ENCODE data around the gene SMAD7.

Gene SMAD7

GRCh38 chr18:48983793-48984437 lies 33.1 kb upstream of the SMAD7 start:
- Histone ChIP-seq H3K4me1 (ENCODE audit: control insufficient read depth, low read depth, low read length) (peaks cover 13% of the 10 kb centered on the region), H3K27ac (ENCODE audit: low read length) (no peak overlapping the region), H3K4me3 (ENCODE audit: low read length) (no peak overlapping the region), H3K27me3 (ENCODE audit: control insufficient read depth, insufficient read depth, low read length) (no peaks in the 10 kb centered on the region), H3K36me3 (ENCODE audit: control insufficient read depth, low read depth, low read length) (no peaks in the 10 kb centered on the region), H3K9me3 (ENCODE audit: control insufficient read depth, low read depth, low read length) (no peaks in the 10 kb centered on the region), H3K9ac (ENCODE audit: low read length) (no peak overlapping the region)

- H3K27ac ChIP-seq (ENCODE audit: low read length), result no peak overlapping the region
- H3K36me3 ChIP-seq (ENCODE audit: control insufficient read depth, low read depth, low read length), result no peaks in the 10 kb centered on the region
- H3K4me1 ChIP-seq (ENCODE audit: control insufficient read depth, low read depth, low read length), result peaks cover 13% of the 10 kb centered on the region
- no peak overlapping the region for H3K4me3 ChIP-seq (ENCODE audit: low read length)
- H3K9ac ChIP-seq (ENCODE audit: low read length), result no peak overlapping the region
- H3K9me3 ChIP-seq (ENCODE audit: control insufficient read depth, low read depth, low read length), result no peaks in the 10 kb centered on the region
- H3K27me3 ChIP-seq (ENCODE audit: control insufficient read depth, insufficient read depth, low read length), result no peaks in the 10 kb centered on the region
Measured at GRCh38 chr18:48982266-48982665, 31.5 kb upstream of the SMAD7 start.

GRCh38 chr18:48979944-48980890 lies 29.5 kb upstream of the SMAD7 start:
- Histone ChIP-seq H3K9me3 (ENCODE audit: control insufficient read depth, low read depth, low read length) (no peaks in the 10 kb centered on the region), H3K9ac (ENCODE audit: low read length) (no peak overlapping the region), H3K36me3 (ENCODE audit: control insufficient read depth, low read depth, low read length) (no peaks in the 10 kb centered on the region), H3K4me3 (ENCODE audit: low read length) (no peak overlapping the region), H3K27me3 (ENCODE audit: control insufficient read depth, insufficient read depth, low read length) (peaks cover 13% of the 10 kb centered on the region), H3K27ac (ENCODE audit: low read length) (no peak overlapping the region), H3K4me1 (ENCODE audit: control insufficient read depth, low read depth, low read length) (peaks cover 11% of the 10 kb centered on the region)

- no peak overlapping the region for H3K27ac ChIP-seq (ENCODE audit: low read length)
- no peak overlapping the region for H3K4me3 ChIP-seq (ENCODE audit: low read length)
- H3K27me3 ChIP-seq (ENCODE audit: control insufficient read depth, insufficient read depth, low read length), result peaks cover 34% of the 10 kb centered on the region
- no peak overlapping the region for H3K9ac ChIP-seq (ENCODE audit: low read length)
- H3K36me3 ChIP-seq (ENCODE audit: control insufficient read depth, low read depth, low read length), result no peaks in the 10 kb centered on the region
- H3K4me1 ChIP-seq (ENCODE audit: control insufficient read depth, low read depth, low read length), result peaks cover 10% of the 10 kb centered on the region
- H3K9me3 ChIP-seq (ENCODE audit: control insufficient read depth, low read depth, low read length), result no peaks in the 10 kb centered on the region
Measured at GRCh38 chr18:48977914-48978313, 27.1 kb upstream of the SMAD7 start.

GRCh38 chr18:48975817-48976649 lies 25.3 kb upstream of the SMAD7 start:
- H3K9ac ChIP-seq (ENCODE audit: low read length), result peak overlapping the region; percentile 75
- peaks cover 34% of the 10 kb centered on the region for H3K27me3 ChIP-seq (ENCODE audit: control insufficient read depth, insufficient read depth, low read length)
- H3K4me3 ChIP-seq (ENCODE audit: low read length), result peak overlapping the region; percentile 73
- H3K27ac ChIP-seq (ENCODE audit: low read length), result no peak overlapping the region
- peaks cover 3% of the 10 kb centered on the region for H3K4me1 ChIP-seq (ENCODE audit: control insufficient read depth, low read depth, low read length)
- no peaks in the 10 kb centered on the region for H3K36me3 ChIP-seq (ENCODE audit: control insufficient read depth, low read depth, low read length)
- H3K9me3 ChIP-seq (ENCODE audit: control insufficient read depth, low read depth, low read length), result no peaks in the 10 kb centered on the region

GRCh38 chr18:48975120-48975816 lies 24.5 kb upstream of the SMAD7 start:
- no peak overlapping the region for H3K27ac ChIP-seq (ENCODE audit: low read length)
- H3K9me3 ChIP-seq (ENCODE audit: control insufficient read depth, low read depth, low read length), result no peaks in the 10 kb centered on the region
- H3K4me1 ChIP-seq (ENCODE audit: control insufficient read depth, low read depth, low read length), result peaks cover 3% of the 10 kb centered on the region
- H3K36me3 ChIP-seq (ENCODE audit: control insufficient read depth, low read depth, low read length), result no peaks in the 10 kb centered on the region
- H3K4me3 ChIP-seq (ENCODE audit: low read length), result peak overlapping the region; percentile 73
- peak overlapping the region; percentile 75 for H3K9ac ChIP-seq (ENCODE audit: low read length)
- H3K27me3 ChIP-seq (ENCODE audit: control insufficient read depth, insufficient read depth, low read length), result peaks cover 34% of the 10 kb centered on the region

GRCh38 chr18:48974304-48975119 lies 23.7 kb upstream of the SMAD7 start:
- H3K4me3 ChIP-seq (ENCODE audit: low read length), result peak overlapping the region; percentile 73

GRCh38 chr18:48973731-48974130 lies 23.0 kb upstream of the SMAD7 start:
- Histone ChIP-seq H3K9me3 (ENCODE audit: control insufficient read depth, low read depth, low read length) (no peaks in the 10 kb centered on the region), H3K27ac (ENCODE audit: low read length) (no peak overlapping the region), H3K4me1 (ENCODE audit: control insufficient read depth, low read depth, low read length) (peaks cover 10% of the 10 kb centered on the region), H3K4me3 (ENCODE audit: low read length) (no peak overlapping the region), H3K9ac (ENCODE audit: low read length) (no peak overlapping the region), H3K27me3 (ENCODE audit: control insufficient read depth, insufficient read depth, low read length) (peaks cover 34% of the 10 kb centered on the region), H3K36me3 (ENCODE audit: control insufficient read depth, low read depth, low read length) (no peaks in the 10 kb centered on the region)

More at GRCh38 chr18:48974304-48975119, 23.7 kb upstream of the SMAD7 start:
- Histone ChIP-seq H3K9ac (ENCODE audit: low read length) (peak overlapping the region; percentile 75), H3K9me3 (ENCODE audit: control insufficient read depth, low read depth, low read length) (no peaks in the 10 kb centered on the region), H3K36me3 (ENCODE audit: control insufficient read depth, low read depth, low read length) (no peaks in the 10 kb centered on the region), H3K27me3 (ENCODE audit: control insufficient read depth, insufficient read depth, low read length) (peaks cover 34% of the 10 kb centered on the region), H3K4me1 (ENCODE audit: control insufficient read depth, low read depth, low read length) (peaks cover 4% of the 10 kb centered on the region), H3K27ac (ENCODE audit: low read length) (no peak overlapping the region)

- Histone ChIP-seq H3K9ac (ENCODE audit: low read length) (no peak overlapping the region), H3K4me1 (ENCODE audit: control insufficient read depth, low read depth, low read length) (peaks cover 16% of the 10 kb centered on the region), H3K27me3 (ENCODE audit: control insufficient read depth, insufficient read depth, low read length) (peaks cover 5% of the 10 kb centered on the region), H3K27ac (ENCODE audit: low read length) (no peak overlapping the region), H3K36me3 (ENCODE audit: control insufficient read depth, low read depth, low read length) (no peaks in the 10 kb centered on the region), H3K9me3 (ENCODE audit: control insufficient read depth, low read depth, low read length) (no peaks in the 10 kb centered on the region), H3K4me3 (ENCODE audit: low read length) (peak overlapping the region; percentile 21)
Measured at GRCh38 chr18:48968412-48969215, 17.8 kb upstream of the SMAD7 start.

GRCh38 chr18:48967545-48967944 lies 16.8 kb upstream of the SMAD7 start:
- H3K36me3 ChIP-seq (ENCODE audit: control insufficient read depth, low read depth, low read length), result no peaks in the 10 kb centered on the region
- H3K4me3 ChIP-seq (ENCODE audit: low read length), result no peak overlapping the region
- peaks cover 24% of the 10 kb centered on the region for H3K4me1 ChIP-seq (ENCODE audit: control insufficient read depth, low read depth, low read length)
- H3K9me3 ChIP-seq (ENCODE audit: control insufficient read depth, low read depth, low read length), result no peaks in the 10 kb centered on the region
- no peak overlapping the region for H3K27ac ChIP-seq (ENCODE audit: low read length)
- H3K9ac ChIP-seq (ENCODE audit: low read length), result no peak overlapping the region
- H3K27me3 ChIP-seq (ENCODE audit: control insufficient read depth, insufficient read depth, low read length), result no peaks in the 10 kb centered on the region

Measured in iPS-18a (cell line).